Measurements from ENCODE around the gene GRAPL.
"Not testable (repeated sequence)": the region's sequence is repeated elsewhere in the genome, so short reads cannot be mapped to it uniquely, and the experiment has no call there.

GRAPL gene

GRCh38 chr17:19127148-19127980, at the start of gene GRAPL:
Gene GRAPL (plus strand): TSS chr17:19127589. CDS start chr17:19127620, 31 bp downstream.
- DNase-seq: not testable (repeated sequence)

GRCh38 chr17:19088804-19089685, 38.3 kb upstream of the GRAPL start:
- not testable (repeated sequence) for DNase-seq

- not testable (repeated sequence) for DNase-seq
Measured at GRCh38 chr17:19090058-19090772, 37.2 kb upstream of the GRAPL start.

DNA sequence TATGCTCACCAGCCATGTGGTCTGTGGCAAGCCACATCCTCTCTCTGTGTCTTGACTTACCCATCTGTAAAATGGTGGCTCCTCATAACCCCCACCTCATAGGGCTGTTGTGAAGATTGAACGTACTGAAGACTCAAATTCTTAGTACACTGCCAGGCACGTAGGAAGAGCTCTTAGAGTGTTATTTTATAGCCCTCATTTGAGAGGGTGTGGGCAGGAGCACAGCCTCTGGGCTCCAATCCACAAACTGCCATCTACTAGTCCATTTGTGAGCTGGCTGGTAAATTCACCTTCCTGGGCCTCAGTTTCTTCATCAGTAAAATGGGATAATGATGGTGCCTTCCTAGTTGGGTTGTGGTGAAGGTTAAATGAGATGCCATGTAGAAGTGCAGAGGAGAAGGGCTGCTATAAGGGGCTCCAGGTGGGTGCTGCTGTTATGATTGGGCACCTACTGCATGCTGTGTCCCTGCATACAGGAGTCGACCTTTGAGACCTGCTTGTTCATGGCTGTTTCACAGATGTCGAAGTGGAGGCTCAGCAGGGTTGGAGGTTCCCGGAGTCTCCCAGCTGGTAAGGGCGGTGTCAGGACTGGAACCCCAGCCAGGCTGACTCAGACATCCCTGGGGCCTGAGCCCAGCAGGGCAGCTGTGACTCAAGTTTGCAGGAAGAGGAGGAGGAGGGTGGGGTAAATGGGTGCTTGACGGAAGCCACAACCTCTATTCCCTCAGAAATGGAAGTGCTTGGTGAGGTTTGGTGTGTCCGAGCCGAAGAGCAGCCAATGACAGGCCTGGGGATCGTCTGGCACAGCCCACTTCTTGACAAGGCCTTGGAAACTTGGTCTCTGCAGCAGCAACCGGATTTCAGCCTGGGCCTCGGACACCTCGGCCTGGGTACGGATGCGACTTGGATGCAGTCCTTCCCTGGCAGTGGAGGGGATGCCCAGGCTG, 34.4 kb upstream of the GRAPL start:
- not testable (repeated sequence) for DNase-seq

DNA sequence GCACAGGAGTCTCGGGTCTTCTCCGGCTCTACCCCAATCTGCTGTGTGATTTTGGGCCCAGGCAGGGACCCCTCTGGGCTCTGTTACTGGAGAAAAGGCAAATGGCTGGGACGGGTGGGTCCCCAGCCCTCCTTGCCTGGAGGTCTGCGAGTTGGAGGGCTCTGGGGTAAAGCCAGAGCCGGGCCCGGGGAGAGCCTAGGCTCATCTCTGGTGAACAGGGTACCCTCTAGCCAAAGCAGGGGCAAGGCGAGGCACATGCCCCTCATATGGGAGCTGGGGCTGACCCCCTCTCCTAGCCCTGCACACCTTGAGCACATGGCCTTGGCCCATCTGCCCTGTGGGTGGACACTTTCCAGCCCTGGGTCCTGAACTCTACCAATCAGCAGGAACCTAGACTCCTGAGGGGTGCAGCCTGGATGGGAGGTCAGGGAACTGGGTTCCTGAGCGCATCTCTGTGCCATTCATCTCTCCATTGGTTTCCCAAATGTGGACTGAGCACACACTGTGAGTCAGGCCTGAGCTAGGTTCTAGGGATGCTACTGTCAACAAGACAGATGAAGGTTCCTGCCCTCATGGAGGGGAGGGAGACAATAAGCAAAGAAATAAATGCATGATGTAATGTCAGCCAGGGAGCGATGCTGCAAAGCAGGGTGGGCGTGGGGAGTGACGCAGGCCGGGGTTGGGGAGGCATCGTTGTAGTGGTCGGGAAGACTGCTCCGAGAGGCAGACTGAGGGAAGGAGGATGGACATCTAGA, 33.5 kb upstream of the GRAPL start:
- DNase-seq: not testable (repeated sequence)

DNA sequence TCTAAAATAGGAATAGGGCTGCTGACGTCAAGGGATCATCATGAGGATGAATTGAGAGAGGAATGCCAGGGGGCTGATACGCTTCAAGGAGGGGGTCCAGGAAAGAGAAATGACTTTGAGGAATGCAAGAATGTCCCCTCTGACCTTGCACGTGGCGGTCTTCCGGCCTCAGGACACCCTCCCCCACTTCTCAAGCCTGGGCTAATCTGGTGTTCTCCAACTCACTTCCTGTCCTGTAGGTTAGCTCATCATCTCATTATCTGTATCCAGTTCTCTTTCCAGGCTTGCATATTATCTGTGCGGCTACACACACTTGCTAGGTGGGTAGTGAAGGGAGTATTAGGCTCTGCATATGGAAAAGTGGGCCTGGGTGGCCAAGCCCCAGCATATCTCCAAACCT, 18.9 kb upstream of the GRAPL start:
- not testable (repeated sequence) for DNase-seq

DNA sequence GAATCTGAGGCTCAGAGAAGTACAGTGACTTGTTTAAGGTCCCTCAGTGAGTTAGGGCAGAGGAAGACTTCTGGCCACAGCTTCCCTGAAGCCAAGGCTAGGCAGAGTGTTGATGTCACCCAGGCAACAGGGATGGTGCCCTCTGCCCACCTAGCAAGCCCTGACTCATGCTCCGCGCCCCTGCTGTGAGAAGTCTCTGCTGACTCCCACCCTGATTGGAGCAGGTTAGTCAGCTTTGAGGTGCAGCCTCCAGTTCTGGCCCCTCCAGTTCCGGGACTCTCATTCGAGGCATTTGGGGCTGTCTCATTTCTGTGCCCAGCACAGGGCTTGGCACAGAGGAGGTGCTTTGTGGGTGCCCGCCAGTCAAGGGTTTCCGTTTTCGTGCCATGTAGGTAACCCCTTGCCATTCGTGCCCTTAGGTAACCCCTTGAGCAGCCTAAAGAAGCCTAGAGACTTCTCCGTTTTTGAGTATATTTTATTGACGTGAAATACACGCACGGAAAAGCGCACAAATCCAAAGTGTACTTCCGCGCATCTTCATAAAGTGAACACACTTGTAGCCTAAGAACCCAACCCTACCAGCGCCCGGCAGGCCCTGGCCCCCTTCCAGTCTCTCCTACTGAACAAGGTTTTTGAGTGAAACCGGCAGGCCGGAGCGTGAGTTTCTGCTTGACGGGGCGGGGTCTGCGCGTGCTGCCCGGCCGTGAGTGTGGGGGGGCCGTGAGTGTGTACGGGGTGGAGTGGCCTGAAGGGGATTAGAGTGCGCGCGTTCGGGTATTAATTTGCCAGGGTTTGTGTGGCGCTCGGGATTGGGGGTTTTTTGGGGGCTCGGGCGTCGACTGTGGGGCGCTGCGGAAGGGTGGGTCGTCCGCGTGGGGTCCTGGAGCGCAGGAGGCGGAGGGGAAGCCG, 16.9 kb upstream of the GRAPL start:
- DNase-seq: not testable (repeated sequence)

- peak; percentile 30 to 44 for DNase-seq
Measured at GRCh38 chr17:19111111-19111711, 16.2 kb upstream of the GRAPL start.

GRCh38 chr17:19111801-19112458, 15.5 kb upstream of the GRAPL start:
- DNase-seq: peak; percentile 20 to 27

GRCh38 chr17:19112459-19112826, 14.9 kb upstream of the GRAPL start:
- peak; percentile 28 to 33 for DNase-seq

DNA sequence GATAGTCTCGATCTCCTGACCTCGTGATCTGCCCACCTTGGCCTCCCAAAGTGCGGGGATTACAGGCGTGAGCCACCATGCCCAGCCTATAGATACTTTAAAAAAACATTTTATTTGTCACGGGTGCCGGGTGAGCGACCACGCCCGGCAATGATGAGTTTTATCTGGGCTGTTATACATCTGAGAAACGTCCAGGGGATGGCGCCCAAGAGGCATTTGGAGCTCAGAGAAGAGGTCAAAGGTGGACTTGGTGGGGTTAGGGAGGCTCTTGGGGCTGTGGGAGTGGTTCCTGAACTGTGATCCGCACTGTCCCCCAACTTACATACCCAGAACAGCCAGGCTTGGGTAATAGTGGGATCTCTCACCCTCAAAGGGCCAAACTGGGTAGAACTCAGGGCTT, 8.7 kb upstream of the GRAPL start:
- DNase-seq: not testable (repeated sequence)

DNA sequence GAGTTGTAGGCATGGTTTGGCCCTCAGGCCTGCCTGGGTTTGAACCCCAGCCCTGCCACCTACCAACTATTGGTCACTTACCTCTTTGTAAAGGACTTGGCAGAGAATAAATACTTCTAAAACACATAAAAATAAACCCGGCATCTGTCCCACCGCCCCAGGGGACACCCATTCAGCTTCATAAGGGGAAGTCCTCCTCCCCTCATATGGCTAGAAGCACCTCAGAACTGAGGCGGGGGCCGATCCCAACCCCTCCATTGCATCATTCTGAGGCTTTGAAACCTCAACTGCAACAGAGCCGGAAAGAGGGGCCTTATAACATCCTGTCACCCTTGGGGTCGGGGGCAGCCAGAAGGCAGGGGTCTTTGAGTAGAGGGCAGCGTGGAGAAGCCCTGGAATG, 2.1 kb upstream of the GRAPL start:
- DNase-seq: not testable (repeated sequence)

- not testable (repeated sequence) for DNase-seq
Measured at GRCh38 chr17:19129500-19129899, 2.1 kb downstream of the GRAPL start.

- DNase-seq: not testable (repeated sequence)
Measured at GRCh38 chr17:19131108-19131507, 3.7 kb downstream of the GRAPL start.

DNA sequence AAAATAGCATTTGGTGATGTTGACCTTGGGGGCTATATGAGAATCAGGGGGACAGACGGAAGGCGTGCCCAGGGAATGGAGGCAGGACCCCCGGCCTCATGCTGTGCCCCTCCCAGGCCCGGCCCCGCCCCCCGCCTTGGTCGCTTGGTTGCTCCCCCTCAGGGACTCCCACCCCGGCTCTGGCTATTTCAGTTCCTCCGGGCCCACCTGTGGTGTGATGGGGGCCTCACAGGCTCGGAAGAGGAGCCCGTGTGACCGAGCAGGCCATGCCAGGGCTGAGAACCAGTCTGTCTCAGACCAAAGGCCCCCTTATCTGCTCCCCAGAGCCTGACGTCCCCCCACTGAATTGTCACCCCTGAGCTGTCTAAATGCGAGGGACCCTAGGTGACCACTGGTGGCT, 4.4 kb downstream of the GRAPL start:
- not testable (repeated sequence) for DNase-seq

GRCh38 chr17:19133793-19134192, 6.4 kb downstream of the GRAPL start:
- DNase-seq: not testable (repeated sequence)

- not testable (repeated sequence) for DNase-seq
Measured at GRCh38 chr17:19135391-19135790, 8.0 kb downstream of the GRAPL start.

- not testable (repeated sequence) for DNase-seq
Measured at GRCh38 chr17:19136138-19136537, 8.7 kb downstream of the GRAPL start.

GRCh38 chr17:19136605-19137004, 9.2 kb downstream of the GRAPL start:
- DNase-seq: not testable (repeated sequence)
